H7 (cell line): ENCODE results near the gene CADM2. TPM values are rescaled to one million over a fixed set of nuclear protein-coding genes. Genes with fewer than 3 reads are reported as not detected.

ENCODE experiments used
- DNase-seq: peaks from one replicate; pipeline ENCODE4 v3.0.0; 2012
- H3K27me3 ChIP-seq: 2 replicates; pipeline ENCODE4 v1.6.0; 2011; ENCODE audit warnings: mild to moderate bottlenecking, low read length; ENCODE audit not compliant: control insufficient read depth, insufficient read depth
- H3K36me3 ChIP-seq: replicated peaks from 2 replicates; pipeline ENCODE4 v1.5.1; 2011; ENCODE audit warnings: low read length; ENCODE audit not compliant: control insufficient read depth, insufficient read depth
- H3K4me3 ChIP-seq: 2 replicates; pipeline ENCODE4 v1.5.1; 2011; ENCODE audit warnings: low read depth, mild to moderate bottlenecking, control low read depth, low read length, moderate library complexity; ENCODE audit not compliant: insufficient read depth
- total RNA-seq: library from RNA; depleted of rRNA; stranded (reverse); fragments of >200 nt; shearing (Covaris generic); gene quantifications from 2 replicates; pipeline ENCODE4 v1.2.3, GENCODE V29; 2014

CADM2 gene
- total RNA-seq, 1 experiment from 2014 or later = 2.7 TPM

- no peaks in the 10 kb centered on the region for H3K36me3 ChIP-seq
- no peak overlapping the region for H3K4me3 ChIP-seq
- H3K27me3 ChIP-seq = peaks cover 2% of the 10 kb centered on the region
- no peak for DNase-seq
Observed at GRCh38 chr3:85605066-85605465, 646.3 kb downstream of the CADM2 start.

- no peak for DNase-seq
- Histone ChIP-seq H3K27me3 (no peaks in the 10 kb centered on the region), H3K4me3 (no peak overlapping the region)
Observed at GRCh38 chr3:85626662-85627061, 667.9 kb downstream of the CADM2 start.

GRCh38 chr3:85627932-85628331 lies 669.1 kb downstream of the CADM2 start:
- Histone ChIP-seq H3K27me3 (no peaks in the 10 kb centered on the region), H3K4me3 (no peak overlapping the region), H3K36me3 (no peaks in the 10 kb centered on the region)
- DNase-seq = no peak

More at GRCh38 chr3:85626662-85627061, 667.9 kb downstream of the CADM2 start:
- no peaks in the 10 kb centered on the region for H3K36me3 ChIP-seq

GRCh38 chr3:85631070-85631469 lies 672.3 kb downstream of the CADM2 start:
- H3K27me3 ChIP-seq = no peaks in the 10 kb centered on the region
- no peak overlapping the region for H3K4me3 ChIP-seq
- DNase-seq = no peak
- no peaks in the 10 kb centered on the region for H3K36me3 ChIP-seq

GRCh38 chr3:85632921-85633320 lies 674.1 kb downstream of the CADM2 start:
- DNase-seq = no peak
- H3K27me3 ChIP-seq = no peaks in the 10 kb centered on the region
- no peaks in the 10 kb centered on the region for H3K36me3 ChIP-seq
- H3K4me3 ChIP-seq = no peak overlapping the region

- H3K27me3 ChIP-seq = no peaks in the 10 kb centered on the region
- H3K36me3 ChIP-seq = no peaks in the 10 kb centered on the region
- H3K4me3 ChIP-seq = no peak overlapping the region
- DNase-seq = no peak
Observed at GRCh38 chr3:85652360-85652759, 693.6 kb downstream of the CADM2 start.

- no peaks in the 10 kb centered on the region for H3K27me3 ChIP-seq
- no peak overlapping the region for H3K4me3 ChIP-seq
- DNase-seq = no peak
- no peaks in the 10 kb centered on the region for H3K36me3 ChIP-seq
Observed at GRCh38 chr3:85660451-85660850, 701.7 kb downstream of the CADM2 start.

- Histone ChIP-seq H3K4me3 (no peak overlapping the region), H3K27me3 (no peaks in the 10 kb centered on the region), H3K36me3 (no peaks in the 10 kb centered on the region)
- DNase-seq = no peak
Observed at GRCh38 chr3:85662462-85662861, 703.7 kb downstream of the CADM2 start.

- H3K36me3 ChIP-seq = no peaks in the 10 kb centered on the region
- H3K27me3 ChIP-seq = no peaks in the 10 kb centered on the region
- DNase-seq = no peak
- H3K4me3 ChIP-seq = no peak overlapping the region
Observed at GRCh38 chr3:85667744-85668143, 709.0 kb downstream of the CADM2 start.

GRCh38 chr3:85670634-85671205 lies 711.9 kb downstream of the CADM2 start:
- H3K36me3 ChIP-seq = no peaks in the 10 kb centered on the region
- H3K4me3 ChIP-seq = no peak overlapping the region
- DNase-seq = no peak
- no peaks in the 10 kb centered on the region for H3K27me3 ChIP-seq

- no peak for DNase-seq
- Histone ChIP-seq H3K4me3 (no peak overlapping the region), H3K27me3 (no peaks in the 10 kb centered on the region), H3K36me3 (no peaks in the 10 kb centered on the region)
Observed at GRCh38 chr3:85672761-85673160, 714.0 kb downstream of the CADM2 start.

GRCh38 chr3:85678713-85679112 lies 719.9 kb downstream of the CADM2 start:
- H3K4me3 ChIP-seq = no peak overlapping the region
- H3K36me3 ChIP-seq = no peaks in the 10 kb centered on the region
- H3K27me3 ChIP-seq = no peaks in the 10 kb centered on the region
- DNase-seq = no peak

GRCh38 chr3:85681906-85682305 lies 723.1 kb downstream of the CADM2 start:
- Histone ChIP-seq H3K27me3 (no peaks in the 10 kb centered on the region), H3K36me3 (no peaks in the 10 kb centered on the region), H3K4me3 (no peak overlapping the region)
- DNase-seq = no peak

- Histone ChIP-seq H3K27me3 (no peaks in the 10 kb centered on the region), H3K36me3 (no peaks in the 10 kb centered on the region), H3K4me3 (no peak overlapping the region)
- DNase-seq = no peak
Observed at GRCh38 chr3:85691196-85691595, 732.4 kb downstream of the CADM2 start.

- H3K36me3 ChIP-seq = no peaks in the 10 kb centered on the region
- H3K27me3 ChIP-seq = no peaks in the 10 kb centered on the region
- no peak for DNase-seq
- no peak overlapping the region for H3K4me3 ChIP-seq
Observed at GRCh38 chr3:85697156-85697555, 738.4 kb downstream of the CADM2 start.

GRCh38 chr3:85706130-85706529 lies 747.3 kb downstream of the CADM2 start:
- no peak for DNase-seq
- Histone ChIP-seq H3K27me3 (no peaks in the 10 kb centered on the region), H3K36me3 (no peaks in the 10 kb centered on the region), H3K4me3 (no peak overlapping the region)
